IMR-90 (cell line): ENCODE results near the gene ABHD17C. TPM values are rescaled to one million over a fixed set of nuclear protein-coding genes. Genes with fewer than 3 reads are reported as not detected.

ENCODE experiments used
- ATAC-seq: fragments of 200-7000 bp; cut with Tn5 transposase; 2 replicates; pipeline ENCODE4 v1.9.1; 2020; ENCODE audit warnings: low read depth, mild to moderate bottlenecking, moderate library complexity
- BruUV-seq: library from RNA; stranded (reverse); fragments of 400-500 nt; replicated peaks from 2 replicates; lab custom pipeline; 2021; lab: Mats Ljungman, UMichigan
- CTCF ChIA-PET: fragments of 300-600 bp; formaldehyde crosslinking; extraction: SDS; loops from one replicate; lab custom pipeline; 2021; ENCODE audit warnings: antibody characterized with exemption; lab: Yijun Ruan, JAX
- POLR2A ChIA-PET: fragments of 300-600 bp; sonication (Branson Sonifier 250); formaldehyde crosslinking; loops from one replicate; lab custom pipeline; 2022; ENCODE audit warnings: antibody characterized with exemption; ENCODE audit not compliant: unreplicated experiment; lab: Charles Lee
- DNase-seq: peaks from one replicate; pipeline ENCODE4 v3.0.0; 2013
- H2AFZ ChIP-seq: replicated peaks from 2 replicates; pipeline ENCODE3; 2013; ENCODE audit warnings: low read length, mild to moderate bottlenecking; ENCODE audit not compliant: poor library complexity
- H2AK5ac ChIP-seq: 2 replicates; pipeline ENCODE4 v1.6.1; 2013; ENCODE audit warnings: low read depth, low read length, inconsistent platforms
- H2AK9ac ChIP-seq: replicated peaks from 2 replicates; pipeline ENCODE3; 2013; ENCODE audit warnings: mild to moderate bottlenecking, low read depth, low read length, moderate library complexity; ENCODE audit not compliant: poor library complexity
- H2BK120ac ChIP-seq: 2 replicates; pipeline ENCODE4 v1.6.1; 2013; ENCODE audit warnings: low read depth, low read length, inconsistent platforms
- H2BK15ac ChIP-seq: 3 replicates; pipeline ENCODE4 v1.6.1; 2013; ENCODE audit warnings: low read depth, low read length, inconsistent platforms
- H2BK20ac ChIP-seq: 2 replicates; pipeline ENCODE4 v1.6.1; 2013; ENCODE audit warnings: low read depth, mild to moderate bottlenecking, inconsistent platforms, low read length, moderate library complexity
- H2BK5ac ChIP-seq: 2 replicates; pipeline ENCODE4 v1.6.1; 2013; ENCODE audit warnings: mild to moderate bottlenecking, low read depth, low read length, inconsistent platforms; ENCODE audit not compliant: poor library complexity, severe bottlenecking
- H3K14ac ChIP-seq: replicated peaks from 2 replicates; pipeline ENCODE4 v1.6.1; 2013; ENCODE audit warnings: low read depth, low read length, inconsistent platforms
- H3K18ac ChIP-seq: 2 replicates; pipeline ENCODE4 v1.6.1; 2013; ENCODE audit warnings: low read depth, low read length, control low read depth
- H3K23ac ChIP-seq: 2 replicates; pipeline ENCODE4 v1.6.1; 2013; ENCODE audit warnings: low read depth, low read length, inconsistent platforms
- H3K27ac ChIP-seq: 2 replicates; pipeline ENCODE4 v1.5.1; 2013; ENCODE audit warnings: mild to moderate bottlenecking, control low read depth, low read length; ENCODE audit not compliant: insufficient read depth
- H3K27me3 ChIP-seq: 2 replicates; pipeline ENCODE4 v1.6.1; 2013; ENCODE audit warnings: low read length; ENCODE audit not compliant: control insufficient read depth, insufficient read depth
- H3K36me3 ChIP-seq: 2 replicates; pipeline ENCODE4 v1.6.1; 2013; ENCODE audit warnings: low read length, mixed read lengths; ENCODE audit not compliant: control insufficient read depth, insufficient read depth
- H3K4ac ChIP-seq: 2 replicates; pipeline ENCODE4 v1.6.1; 2013; ENCODE audit warnings: low read depth, low read length, inconsistent platforms
- H3K4me1 ChIP-seq: 2 replicates; pipeline ENCODE4 v1.6.1; 2013; ENCODE audit warnings: low read length, mixed read lengths; ENCODE audit not compliant: control insufficient read depth, insufficient read depth
- H3K4me2 ChIP-seq: 2 replicates; pipeline ENCODE4 v1.6.1; 2013; ENCODE audit warnings: low read depth, mild to moderate bottlenecking, control low read depth, low read length, moderate library complexity
- H3K4me3 ChIP-seq: 2 replicates; pipeline ENCODE4 v1.5.1; 2013; ENCODE audit warnings: low read depth, mild to moderate bottlenecking, control low read depth, low read length, moderate library complexity; ENCODE audit not compliant: insufficient read depth
- H3K56ac ChIP-seq: 2 replicates; pipeline ENCODE4 v1.6.1; 2013; ENCODE audit warnings: low read length, inconsistent platforms; ENCODE audit not compliant: insufficient read depth; ENCODE audit errors: extremely low read depth
- H3K79me1 ChIP-seq, 2 experiments: 2 replicates each; pipeline ENCODE4 v1.6.1; 2013; ENCODE audit warnings: low read length in 2 of 2, inconsistent platforms in 1 of 2, low read depth in 1 of 2
- H3K9ac ChIP-seq: 2 replicates; pipeline ENCODE4 v1.6.1; 2013; ENCODE audit warnings: low read depth, low read length, control low read depth
- H3K9me1 ChIP-seq: 2 replicates; pipeline ENCODE4 v1.6.1; 2013; ENCODE audit warnings: low read length, inconsistent platforms; ENCODE audit not compliant: insufficient read depth
- H3K9me3 ChIP-seq: 2 replicates; pipeline ENCODE4 v1.6.1; 2013; ENCODE audit warnings: low read length; ENCODE audit not compliant: control insufficient read depth, insufficient read depth
- H4K20me1 ChIP-seq: 2 replicates; pipeline ENCODE4 v1.6.1; 2013; ENCODE audit warnings: low read length, inconsistent platforms; ENCODE audit not compliant: insufficient read depth
- H4K5ac ChIP-seq: 2 replicates; pipeline ENCODE4 v1.6.1; 2013; ENCODE audit warnings: mild to moderate bottlenecking, low read depth, low read length, control low read depth
- H4K8ac ChIP-seq, 2 experiments: 2 replicates each; pipeline ENCODE4 v1.6.1; 2013; ENCODE audit warnings: low read depth in 2 of 2, low read length in 2 of 2, control low read depth in 1 of 2, inconsistent platforms in 1 of 2
- H4K91ac ChIP-seq: 2 replicates; pipeline ENCODE4 v1.6.1; 2013; ENCODE audit warnings: low read depth, low read length, inconsistent platforms; ENCODE audit not compliant: insufficient read depth
- BHLHE40 ChIP-seq: fragments of 150-350 bp; IDR thresholded peaks from 2 replicates; pipeline ENCODE4 v1.6.1; 2016; ENCODE audit warnings: mild to moderate bottlenecking, low read depth, low read length
- CTCF ChIP-seq: conservative IDR thresholded peaks from 2 replicates; pipeline ENCODE4 v1.5.1; 2012; ENCODE audit warnings: mild to moderate bottlenecking, low read depth, low read length, improper control_type of control experiment
- NFE2L2 ChIP-seq: fragments of 150-350 bp; IDR thresholded peaks from 2 replicates; pipeline ENCODE4 v1.6.1; 2016; ENCODE audit warnings: low read depth, mild to moderate bottlenecking, low read length
- POLR2A ChIP-seq: IDR thresholded peaks from 2 replicates; pipeline ENCODE4 v1.6.1; 2012; ENCODE audit warnings: mild to moderate bottlenecking, low read depth, low read length
- RAD21 ChIP-seq: IDR thresholded peaks from 2 replicates; pipeline ENCODE4 v1.6.1; 2012; ENCODE audit warnings: low read length, improper control_type of control experiment
- RFX5 ChIP-seq: IDR thresholded peaks from 2 replicates; pipeline ENCODE4 v1.8.0; 2012; ENCODE audit warnings: low read depth, mild to moderate bottlenecking, low read length, moderate library complexity
- WGBS, 2 experiments: methylation state at CpG; one replicate each; pipeline versions ENCODE4 v1.1.5 to v1.1.7; 2013; ENCODE audit warnings: missing lambda C conversion rate in 2 of 2; ENCODE audit not compliant: insufficient read length in 1 of 2; ENCODE audit errors: extremely low coverage in 2 of 2; 5-methylcytosine and 5-hydroxymethylcytosine counted together
- dilution Hi-C: fragments of 300-500 bp; cut with HindIII; formaldehyde crosslinking; loops from one replicate; pipeline ENCODE4 v1.14.3; 2018; ENCODE audit warnings: low sequenced_read_pairs; ENCODE audit not compliant: unreplicated experiment
- in situ Hi-C: fragments of 300-500 bp; cut with MboI; formaldehyde crosslinking; loops from 3 replicates; pipeline ENCODE4 v1.14.3; 2019; ENCODE audit warnings: low sequenced_read_pairs, inconsistent platforms, mixed read lengths
- intact Hi-C: fragments of 100-400 bp; cut with micrococcal nuclease; formaldehyde crosslinking; loops from 2 replicates; pipeline ENCODE4 v1.10.0; 2022
- polyA plus RNA-seq, 3 experiments: library from polyadenylated mRNA; depleted of rRNA; stranded (reverse); fragments of >200 nt; gene quantifications; 2 replicates each; pipeline ENCODE4 v1.2.3, GENCODE V29; 2012; ENCODE audit warnings: low replicate concordance in 1 of 3
- total RNA-seq: library from RNA; depleted of rRNA; stranded (reverse); fragments of >200 nt; gene quantifications from 2 replicates; pipeline ENCODE4 v1.2.3, GENCODE V29; 2012

Gene ABHD17C
- total and polyA plus RNA-seq, 2 of the 4 experiments (the other 2 are of a cell fraction) = 5.4 to 10.3 TPM

GRCh38 chr15:80732167-80732566, 37.1 kb downstream of the ABHD17C start:
- Histone ChIP-seq H4K91ac (no peak overlapping the region), H2AK9ac (no peak overlapping the region), H3K56ac (no peak overlapping the region), H3K79me1 (peaks cover 39 to 89% of the 10 kb centered on the region in 2 experiments), H3K4ac (no peak overlapping the region), H3K23ac (no peak overlapping the region), H3K27me3 (no peaks in the 10 kb centered on the region), H2AFZ (no peak overlapping the region), H3K9ac (no peak overlapping the region), H3K4me3 (no peak overlapping the region), H3K27ac (no peak overlapping the region), H3K9me1 (peaks cover 39% of the 10 kb centered on the region), H2AK5ac (no peak overlapping the region), H4K5ac (no peak overlapping the region), H2BK120ac (no peak overlapping the region), H2BK20ac (no peak overlapping the region), H3K18ac (no peak overlapping the region), H4K8ac (no peak overlapping the region), H2BK15ac (no peak overlapping the region), H3K36me3 (peaks cover 15% of the 10 kb centered on the region), H3K14ac (0 out of 2 replicates have a peak overlapping the region, but pooled peaks have one; percentile 16), H4K20me1 (peaks cover 69% of the 10 kb centered on the region), H3K9me3 (no peaks in the 10 kb centered on the region), H3K4me2 (no peak overlapping the region), H2BK5ac (no peak overlapping the region), H3K4me1 (peaks cover 20% of the 10 kb centered on the region)
- intact Hi-C loops (no loop called here), in situ Hi-C loops (no loop called here), dilution Hi-C loops (no loop called here)
- ChIA-PET CTCF (no interaction called here), POLR2A (no interaction called here)
- no TSS peak for BruUV-seq
- WGBS, 2 experiments = 92% methylated on average over 2 of the region's 6 CpGs; no CpG with 5 or more reads in 1 of the 2 experiments
- ATAC-seq (no peak), DNase-seq (no peak)
- TF ChIP-seq POLR2A (no peak), RFX5 (no peak), RAD21 (no peak), CTCF (no peak), BHLHE40 (no peak), NFE2L2 (no peak)
